OCI-LY3 (cell line): Measurements from ENCODE around the gene ATP6V1G1.

Experiments used
- EZH2phosphoT487 ChIP-seq: fragments of 200-600 bp; shearing (Covaris generic); IDR thresholded peaks from 2 replicates; pipeline ENCODE4 v1.6.1; 2018; ENCODE audit warnings: antibody characterized with exemption, mixed run types, low read depth
- TF ChIP-seq, protein P1 (sequence below): fragments of 200-600, 300-600 bp; sonication (generic); IDR thresholded peaks from 2 replicates; pipeline ENCODE4 v1.5.1; 2014; ENCODE audit warnings: antibody characterized with exemption, low read length, low read depth

DNA sequence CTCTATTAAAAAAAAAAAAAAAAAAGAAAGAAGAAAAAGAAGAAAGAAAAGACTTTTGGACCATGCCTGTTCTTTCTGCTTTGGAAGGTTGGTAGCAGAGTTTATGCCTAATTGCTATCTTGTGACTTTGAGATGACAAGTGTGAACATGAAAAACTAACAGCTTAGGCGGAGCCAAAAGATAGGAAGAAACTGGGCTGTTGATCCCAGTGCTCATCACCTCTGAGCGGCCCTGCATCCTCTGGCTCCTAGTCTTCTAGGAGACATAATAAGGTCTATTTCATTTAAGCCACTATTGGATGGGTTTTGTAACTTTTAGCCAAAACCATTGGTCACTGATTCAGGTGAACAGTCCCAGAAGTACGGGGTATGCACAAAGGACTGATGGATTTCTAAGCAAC, 34.4 kb upstream of the ATP6V1G1 start:
- TF ChIP-seq, protein P1, sequence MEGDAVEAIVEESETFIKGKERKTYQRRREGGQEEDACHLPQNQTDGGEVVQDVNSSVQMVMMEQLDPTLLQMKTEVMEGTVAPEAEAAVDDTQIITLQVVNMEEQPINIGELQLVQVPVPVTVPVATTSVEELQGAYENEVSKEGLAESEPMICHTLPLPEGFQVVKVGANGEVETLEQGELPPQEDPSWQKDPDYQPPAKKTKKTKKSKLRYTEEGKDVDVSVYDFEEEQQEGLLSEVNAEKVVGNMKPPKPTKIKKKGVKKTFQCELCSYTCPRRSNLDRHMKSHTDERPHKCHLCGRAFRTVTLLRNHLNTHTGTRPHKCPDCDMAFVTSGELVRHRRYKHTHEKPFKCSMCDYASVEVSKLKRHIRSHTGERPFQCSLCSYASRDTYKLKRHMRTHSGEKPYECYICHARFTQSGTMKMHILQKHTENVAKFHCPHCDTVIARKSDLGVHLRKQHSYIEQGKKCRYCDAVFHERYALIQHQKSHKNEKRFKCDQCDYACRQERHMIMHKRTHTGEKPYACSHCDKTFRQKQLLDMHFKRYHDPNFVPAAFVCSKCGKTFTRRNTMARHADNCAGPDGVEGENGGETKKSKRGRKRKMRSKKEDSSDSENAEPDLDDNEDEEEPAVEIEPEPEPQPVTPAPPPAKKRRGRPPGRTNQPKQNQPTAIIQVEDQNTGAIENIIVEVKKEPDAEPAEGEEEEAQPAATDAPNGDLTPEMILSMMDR: no peak
- no peak for TF ChIP-seq EZH2phosphoT487
